Panc1 (cell line): ENCODE measurements around the gene APBB2. TPM values are rescaled to one million over a fixed set of nuclear protein-coding genes. Genes with fewer than 3 reads are reported as not detected.

Experiments used
- ATAC-seq: fragments of 200-7000 bp; cut with Tn5 transposase; 2 replicates; pipeline ENCODE4 v1.9.1; 2020; ENCODE audit warnings: mild to moderate bottlenecking, moderate library complexity
- BruUV-seq: library from RNA; stranded (reverse); fragments of 400-500 nt; replicated peaks from 2 replicates; lab custom pipeline; 2021; lab: Mats Ljungman, UMichigan
- CTCF ChIA-PET: fragments of 300-600 bp; sonication (Branson Sonifier 250); formaldehyde crosslinking; loops from one replicate; lab custom pipeline; 2022; ENCODE audit warnings: antibody characterized with exemption; lab: Charles Lee
- POLR2A ChIA-PET: fragments of 300-600 bp; sonication (Branson Sonifier 250); formaldehyde crosslinking; loops from one replicate; lab custom pipeline; 2022; ENCODE audit warnings: antibody characterized with exemption; lab: Charles Lee
- DNase-seq: peaks from one replicate; pipeline ENCODE4 v3.0.0-alpha.2; 2010; ENCODE audit warnings: low read depth, low spot score
- H3K27ac ChIP-seq: 2 replicates; pipeline ENCODE4 v1.5.1; 2011; ENCODE audit warnings: mild to moderate bottlenecking, low read length, inconsistent platforms
- H3K27me3 ChIP-seq: fragments of 200-500 bp; sonication (Bioruptor generic); 2 replicates; pipeline ENCODE4 v1.6.0; 2014; ENCODE audit warnings: low read length, inconsistent platforms; ENCODE audit not compliant: control insufficient read depth, insufficient read depth
- H3K36me3 ChIP-seq: fragments of 200-500 bp; sonication (Bioruptor generic); 2 replicates; pipeline ENCODE4 v1.5.1; 2014; ENCODE audit warnings: inconsistent platforms, mild to moderate bottlenecking, low read length, moderate library complexity; ENCODE audit not compliant: control insufficient read depth, insufficient read depth
- H3K4me1 ChIP-seq: 2 replicates; pipeline ENCODE4 v1.5.1; 2011; ENCODE audit warnings: inconsistent platforms, mild to moderate bottlenecking, low read length, moderate library complexity; ENCODE audit not compliant: control insufficient read depth, insufficient read depth
- H3K4me3 ChIP-seq, 2 experiments: 2 replicates each; pipeline ENCODE4 v1.5.1; 2011 to 2012; ENCODE audit warnings: low read depth in 2 of 2, low read length in 2 of 2, mild to moderate bottlenecking in 2 of 2, inconsistent platforms in 1 of 2, moderate library complexity in 1 of 2
- H3K9me3 ChIP-seq: fragments of 200-500 bp; sonication (Bioruptor generic); 2 replicates; pipeline ENCODE4 v1.5.1; 2014; ENCODE audit warnings: low read depth, mild to moderate bottlenecking, inconsistent platforms, low read length, moderate library complexity; ENCODE audit not compliant: control insufficient read depth, insufficient read depth
- CTCF ChIP-seq: fragments of 450-650 bp; IDR thresholded peaks from 2 replicates; pipeline ENCODE4 v1.5.1; 2017; ENCODE audit warnings: mild to moderate bottlenecking
- POLR2AphosphoS5 ChIP-seq: IDR thresholded peaks from 2 replicates; pipeline ENCODE4 v1.6.1; 2012; ENCODE audit warnings: mild to moderate bottlenecking, low read depth, low read length, moderate library complexity
- REST ChIP-seq, 2 experiments: IDR thresholded peaks; 2 replicates each; pipeline ENCODE4 v1.6.1; 2011 to 2012; ENCODE audit warnings: low read depth in 2 of 2, control low read depth in 1 of 2, low read length in 1 of 2, mild to moderate bottlenecking in 1 of 2, moderate library complexity in 1 of 2; ENCODE audit not compliant: insufficient read depth in 1 of 2
- SIN3A ChIP-seq: IDR thresholded peaks from 2 replicates; pipeline ENCODE4 v1.6.1; 2012; ENCODE audit warnings: low read depth, mild to moderate bottlenecking, low read length, moderate library complexity, borderline replicate concordance; ENCODE audit not compliant: insufficient read depth
- TCF7L2 ChIP-seq: IDR thresholded peaks from 2 replicates; pipeline ENCODE4 v1.6.1; 2011; ENCODE audit warnings: mild to moderate bottlenecking, low read depth, low read length, inconsistent platforms
- in situ Hi-C: cut with HindIII; loops from 2 replicates; pipeline ENCODE4 v1.10.0; 2016; ENCODE audit warnings: low sequenced_read_pairs, low pct_unique_long_range_greater_than_20kb
- intact Hi-C: fragments of 100-400 bp; cut with micrococcal nuclease; formaldehyde crosslinking; loops from one replicate; pipeline ENCODE4 v1.10.0; 2022; ENCODE audit not compliant: unreplicated experiment
- total RNA-seq: library from RNA; stranded (reverse); gene quantifications from one replicate; pipeline ENCODE4 v1.2.1, GENCODE V29; 2021; ENCODE audit not compliant: unreplicated experiment

APBB2 gene
- total RNA-seq, 1 experiment from 2014 or later = 27.1 TPM

DNA sequence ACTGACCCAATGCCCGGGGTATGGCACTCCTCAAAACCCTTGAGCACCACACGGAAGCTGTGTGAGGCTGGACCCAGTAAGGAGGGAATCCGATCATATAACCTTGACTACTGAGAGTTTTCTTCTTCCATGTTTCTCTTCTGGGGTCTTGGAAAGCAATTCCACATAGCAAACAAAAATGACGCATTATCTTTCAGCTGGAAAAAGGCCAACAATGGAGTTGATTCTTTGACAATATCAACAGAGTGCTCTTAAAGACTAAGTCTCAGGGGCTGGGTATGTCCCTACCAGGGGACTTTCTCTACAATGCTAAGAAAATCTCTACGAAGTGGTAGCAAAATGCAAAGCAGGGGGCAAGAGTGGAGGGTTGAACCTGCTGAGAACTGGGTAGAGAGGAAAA, 276.0 kb downstream of the APBB2 start:
- intact Hi-C loops = no loop called here
- DNase-seq (no peak), ATAC-seq (no peak)
- ChIA-PET CTCF (interaction anchor here (0.7 kb wide), 1 partner anchor 9 kb away, joined by 3 read pairs; no protein-coding TSS in a partner anchor), POLR2A (interaction anchor here (0.7 kb wide), 1 partner anchor 302 kb away, joined by 3 read pairs; no protein-coding TSS in a partner anchor)
- Histone ChIP-seq H3K27ac (no peak overlapping the region), H3K4me3 (no peak overlapping the region), H3K27me3 (no peaks in the 10 kb centered on the region), H3K9me3 (no peaks in the 10 kb centered on the region), H3K36me3 (no peaks in the 10 kb centered on the region), H3K4me1 (no peaks in the 10 kb centered on the region)
- in situ Hi-C loops = no loop called here
- BruUV-seq = no TSS peak
- TF ChIP-seq SIN3A (no peak), REST (IDR thresholded peaks at IDR 0.05; ENCODE audit: insufficient read depth in 1 of 2, low read depth in 2 of 2, low read length in 1 of 2) (no peak), TCF7L2 (no peak), POLR2AphosphoS5 (no peak), CTCF (no peak)

DNA sequence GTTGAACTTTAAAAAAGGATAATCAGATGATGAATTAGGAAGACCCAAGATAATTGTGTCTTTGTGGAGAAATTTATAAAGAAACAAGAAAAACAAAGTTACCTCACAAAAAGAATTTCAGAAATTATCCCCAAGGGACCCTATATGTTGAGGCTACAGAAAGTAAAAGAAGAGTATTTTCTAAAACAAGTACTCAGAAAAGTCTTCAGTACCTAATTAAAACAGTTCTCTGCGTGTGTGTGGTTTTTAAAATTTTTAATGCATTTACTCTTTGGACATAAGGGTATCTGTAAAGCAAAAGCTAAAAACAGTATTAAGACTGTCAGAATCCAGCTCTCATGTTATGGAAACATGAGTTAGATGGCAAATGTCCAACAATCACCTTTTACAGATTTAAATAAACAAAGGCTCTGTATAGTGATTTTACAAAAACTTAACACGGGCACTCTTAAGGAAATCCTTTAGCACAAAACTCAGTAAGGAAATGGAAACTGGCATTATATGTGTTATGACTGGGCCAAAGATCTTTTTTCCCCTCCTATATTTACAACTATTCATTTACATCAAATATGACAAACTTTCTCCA, 277.1 kb downstream of the APBB2 start:
- in situ Hi-C loops = no loop called here
- H3K36me3 ChIP-seq = no peaks in the 10 kb centered on the region
- ChIA-PET POLR2A (no interaction called here), CTCF (no interaction called here)
- no peak overlapping the region for H3K4me3 ChIP-seq
- H3K27ac ChIP-seq = no peak overlapping the region
- ATAC-seq (no peak), DNase-seq (no peak)
- BruUV-seq = no TSS peak
- no peaks in the 10 kb centered on the region for H3K9me3 ChIP-seq
- no peak for TF ChIP-seq CTCF
- no peak for TF ChIP-seq POLR2AphosphoS5
- TF ChIP-seq TCF7L2 = no peak
- TF ChIP-seq SIN3A = no peak
- no peak for TF ChIP-seq REST (IDR thresholded peaks at IDR 0.05; ENCODE audit: insufficient read depth in 1 of 2, low read depth in 2 of 2, low read length in 1 of 2)
- intact Hi-C loops = no loop called here
- no peaks in the 10 kb centered on the region for H3K4me1 ChIP-seq
- no peaks in the 10 kb centered on the region for H3K27me3 ChIP-seq
